HUES64 (cell line): ENCODE measurements around the gene ACTR5.

Source experiments
- H3K27ac ChIP-seq: 2 replicates; pipeline ENCODE4 v1.7.0; 2013; ENCODE audit warnings: low read depth, low read length, inconsistent platforms
- H3K27me3 ChIP-seq: 2 replicates; pipeline ENCODE4 v1.6.1; 2013; ENCODE audit warnings: mild to moderate bottlenecking, low read length; ENCODE audit not compliant: insufficient read depth
- H3K36me3 ChIP-seq: 2 replicates; pipeline ENCODE4 v1.6.1; 2013; ENCODE audit warnings: mild to moderate bottlenecking, low read length; ENCODE audit not compliant: insufficient read depth
- H3K4me1 ChIP-seq: 2 replicates; pipeline ENCODE4 v1.6.1; 2013; ENCODE audit warnings: mild to moderate bottlenecking, low read length, moderate library complexity; ENCODE audit not compliant: insufficient read depth
- H3K4me3 ChIP-seq: 2 replicates; pipeline ENCODE4 v1.5.1; 2013; ENCODE audit warnings: mild to moderate bottlenecking, low read length, moderate library complexity
- H3K9ac ChIP-seq: 2 replicates; pipeline ENCODE4 v1.6.1; 2013; ENCODE audit warnings: mild to moderate bottlenecking, low read depth, low read length
- H3K9me3 ChIP-seq: 2 replicates; pipeline ENCODE4 v1.6.1; 2013; ENCODE audit warnings: low read depth, low read length; ENCODE audit not compliant: insufficient read depth
- WGBS: fragments of 150-250, 120-280 bp; methylation state at CpG from one replicate; pipeline ENCODE4 v1.1.7; 2013; ENCODE audit warnings: missing lambda C conversion rate; 5-methylcytosine and 5-hydroxymethylcytosine counted together

The ACTR5 gene

GRCh38 chr20:38754924-38755323 lies 6.7 kb downstream of the ACTR5 start:
- Histone ChIP-seq H3K27ac (no peak overlapping the region), H3K4me3 (no peak overlapping the region), H3K9me3 (no peaks in the 10 kb centered on the region), H3K27me3 (no peaks in the 10 kb centered on the region), H3K9ac (no peak overlapping the region), H3K4me1 (no peaks in the 10 kb centered on the region), H3K36me3 (peaks cover 79% of the 10 kb centered on the region)
- WGBS, result 95% methylated on average over 13 of the region's 13 CpGs

- Histone ChIP-seq H3K27ac (no peak overlapping the region), H3K9ac (no peak overlapping the region), H3K36me3 (peaks cover 80% of the 10 kb centered on the region), H3K9me3 (no peaks in the 10 kb centered on the region), H3K27me3 (no peaks in the 10 kb centered on the region), H3K4me3 (no peak overlapping the region), H3K4me1 (no peaks in the 10 kb centered on the region)
- 90% methylated on average over 6 of the region's 6 CpGs for WGBS
Measured at GRCh38 chr20:38755324-38755910, 7.2 kb downstream of the ACTR5 start.

- Histone ChIP-seq H3K9ac (no peak overlapping the region), H3K36me3 (peaks cover 91% of the 10 kb centered on the region)
Measured at GRCh38 chr20:38757145-38757775, 9.0 kb downstream of the ACTR5 start.

GRCh38 chr20:38759106-38759505 lies 10.8 kb downstream of the ACTR5 start:
- 95% methylated on average over 7 of the region's 7 CpGs for WGBS
- no peak overlapping the region for H3K4me3 ChIP-seq
- no peaks in the 10 kb centered on the region for H3K27me3 ChIP-seq
- peaks cover 91% of the 10 kb centered on the region for H3K36me3 ChIP-seq
- H3K27ac ChIP-seq, result no peak overlapping the region
- H3K9ac ChIP-seq, result no peak overlapping the region
- H3K4me1 ChIP-seq, result no peaks in the 10 kb centered on the region
- no peaks in the 10 kb centered on the region for H3K9me3 ChIP-seq

More at GRCh38 chr20:38757145-38757775, 9.0 kb downstream of the ACTR5 start:
- WGBS, result 95% methylated on average over 7 of the region's 7 CpGs
- H3K27ac ChIP-seq, result no peak overlapping the region
- H3K4me1 ChIP-seq, result no peaks in the 10 kb centered on the region
- H3K4me3 ChIP-seq, result no peak overlapping the region
- no peaks in the 10 kb centered on the region for H3K27me3 ChIP-seq
- H3K9me3 ChIP-seq, result no peaks in the 10 kb centered on the region

- Histone ChIP-seq H3K27ac (no peak overlapping the region), H3K4me1 (peaks cover 5% of the 10 kb centered on the region; the same call in 1 of the 2 replicates), H3K36me3 (peaks cover 95% of the 10 kb centered on the region), H3K4me3 (no peak overlapping the region), H3K9me3 (no peaks in the 10 kb centered on the region), H3K27me3 (no peaks in the 10 kb centered on the region), H3K9ac (no peak overlapping the region)
- WGBS, result 94% methylated on average over 4 of the region's 4 CpGs
Measured at GRCh38 chr20:38760978-38761377, 12.7 kb downstream of the ACTR5 start.

- Histone ChIP-seq H3K9me3 (no peaks in the 10 kb centered on the region), H3K9ac (no peak overlapping the region), H3K36me3 (peaks cover 97% of the 10 kb centered on the region), H3K4me1 (peaks cover 8% of the 10 kb centered on the region), H3K4me3 (no peak overlapping the region), H3K27ac (no peak overlapping the region), H3K27me3 (no peaks in the 10 kb centered on the region)
Measured at GRCh38 chr20:38762174-38762573, 13.9 kb downstream of the ACTR5 start.

- no peak overlapping the region for H3K4me3 ChIP-seq
- peaks cover 8% of the 10 kb centered on the region for H3K4me1 ChIP-seq
- H3K36me3 ChIP-seq, result peaks cover 99% of the 10 kb centered on the region
- H3K27me3 ChIP-seq, result no peaks in the 10 kb centered on the region
- 87% methylated on average over 1 of the region's 1 CpG for WGBS
- no peak overlapping the region for H3K27ac ChIP-seq
- no peaks in the 10 kb centered on the region for H3K9me3 ChIP-seq
- no peak overlapping the region for H3K9ac ChIP-seq
Measured at GRCh38 chr20:38763616-38764015, 15.4 kb downstream of the ACTR5 start.

GRCh38 chr20:38764567-38765318 lies 16.5 kb downstream of the ACTR5 start:
- Histone ChIP-seq H3K4me3 (no peak overlapping the region), H3K9me3 (no peaks in the 10 kb centered on the region)

GRCh38 chr20:38766071-38766470 lies 17.8 kb downstream of the ACTR5 start:
- Histone ChIP-seq H3K4me3 (no peak overlapping the region), H3K27ac (no peak overlapping the region), H3K4me1 (peaks cover 8% of the 10 kb centered on the region), H3K36me3 (peaks cover 90% of the 10 kb centered on the region), H3K9ac (no peak overlapping the region), H3K9me3 (no peaks in the 10 kb centered on the region), H3K27me3 (no peaks in the 10 kb centered on the region)
- WGBS, result 92% methylated on average over 4 of the region's 4 CpGs

More at GRCh38 chr20:38764567-38765318, 16.5 kb downstream of the ACTR5 start:
- Histone ChIP-seq H3K27me3 (no peaks in the 10 kb centered on the region), H3K36me3 (peaks cover 98% of the 10 kb centered on the region), H3K9ac (no peak overlapping the region), H3K4me1 (peaks cover 8% of the 10 kb centered on the region), H3K27ac (no peak overlapping the region)
- 85% methylated on average over 11 of the region's 11 CpGs for WGBS

GRCh38 chr20:38769376-38770295 lies 21.4 kb downstream of the ACTR5 start:
- no peak overlapping the region for H3K4me3 ChIP-seq
- 95% methylated on average over 13 of the region's 13 CpGs for WGBS
- no peaks in the 10 kb centered on the region for H3K27me3 ChIP-seq
- H3K9me3 ChIP-seq, result peaks cover 10% of the 10 kb centered on the region
- peaks cover 8% of the 10 kb centered on the region for H3K4me1 ChIP-seq
- no peak overlapping the region for H3K27ac ChIP-seq
- H3K9ac ChIP-seq, result no peak overlapping the region
- peaks cover 89% of the 10 kb centered on the region for H3K36me3 ChIP-seq
